ENCODE results near the gene LRRC36. TPM values are rescaled to one million over a fixed set of nuclear protein-coding genes. Genes with fewer than 3 reads are reported as not detected.
A peak's percentile ranks its signal among the peaks of the same experiment; 100 is the strongest.

Gene LRRC36
- total RNA-seq, 2 experiments from 2014 or later: 0.81 to 0.90 TPM

- no peaks in the 10 kb centered on the region for H3K27me3 Mint-ChIP-seq
- no peaks in the 10 kb centered on the region for H3K9me3 Mint-ChIP-seq
- POLR2A ChIA-PET: interaction anchor here (0.6 to 1.1 kb wide), 4 partner anchors 31 to 269 kb away, joined by 3 to 4 read pairs (median 3); partner anchors contain the start of gene SLC9A5
- ATAC-seq: peak; percentile 65
- intact Hi-C loops (cut with micrococcal nuclease): loop anchor here (5.0 kb wide), 1 partner anchor 48 kb away; the partner anchor contains the start of genes KCTD19 and LRRC36
- H3K4me3 Mint-ChIP-seq: peak overlapping the region; percentile 89
- peaks cover 22% of the 10 kb centered on the region for H3K36me3 Mint-ChIP-seq (ENCODE audit: low read depth)
- TF ChIP-seq CTCF (IDR thresholded peaks at IDR 0.05): no peak
- H3K4me1 Mint-ChIP-seq (ENCODE audit: low read depth): peaks cover 18% of the 10 kb centered on the region
- DNase-seq: peak; percentile 74
- CTCF ChIA-PET: interaction anchor here (0.6 to 2.0 kb wide), 21 partner anchors 9 to 202 kb away, joined by 3 to 10 read pairs (median 4); partner anchors contain the start of genes ATP6V0D1, KCTD19, LRRC36 and TPPP3
- H3K27ac Mint-ChIP-seq: peak overlapping the region; percentile 90
Measured at GRCh38 chr16:67278773-67279295, 47.8 kb upstream of the LRRC36 start.

DNA sequence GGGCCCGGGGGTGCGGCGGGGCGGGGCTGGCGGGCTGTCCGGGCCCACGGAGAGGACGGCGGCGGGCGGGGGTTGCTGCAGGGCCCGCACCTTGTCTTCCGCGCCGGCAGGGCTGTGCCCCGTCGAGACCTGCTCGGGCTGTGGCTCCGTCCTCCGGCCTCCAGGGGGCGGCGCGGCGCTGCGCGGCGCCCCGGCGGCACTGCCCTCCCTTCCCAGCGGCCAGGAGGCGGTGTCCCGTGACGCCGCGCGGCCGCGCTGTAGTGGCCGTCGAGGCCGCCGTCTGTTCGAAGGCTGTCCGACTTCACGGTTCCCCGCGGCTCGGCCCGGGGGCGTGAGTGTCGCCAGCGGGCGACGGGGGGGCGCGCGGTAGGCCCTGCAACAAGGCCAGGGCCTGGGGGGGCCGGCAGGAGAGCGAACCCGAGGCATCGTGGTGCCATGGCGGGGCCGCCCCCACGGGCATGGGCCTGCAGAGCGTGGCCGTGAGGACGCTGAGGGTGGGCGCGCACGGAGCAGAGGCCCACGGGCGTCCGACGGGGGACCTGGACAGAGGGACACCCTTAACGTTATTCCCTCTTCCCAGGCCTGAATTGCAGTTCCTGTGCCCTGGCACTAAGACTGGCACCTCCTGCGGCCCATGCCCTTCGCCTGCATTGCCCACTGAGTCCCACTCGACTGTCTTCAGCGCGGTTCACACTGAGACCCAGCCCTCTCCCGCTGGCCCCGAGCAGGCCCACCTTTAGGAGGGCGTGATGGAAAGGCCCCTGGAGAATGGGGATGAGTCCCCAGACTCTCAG lies 47.1 kb upstream of the LRRC36 start, which contains the start of gene PLEKHG4:
PLEKHG4 (plus strand) TSS at position 237 of the 794 bp plus-strand sequence; CDS start at position 750, 513 bp downstream.
- peak; percentile 94 for ATAC-seq
- TF ChIP-seq CTCF (IDR thresholded peaks at IDR 0.05): peak; percentile 86
- H3K36me3 Mint-ChIP-seq (ENCODE audit: low read depth): peaks cover 22% of the 10 kb centered on the region
- POLR2A ChIA-PET: interaction anchor here (0.6 to 1.1 kb wide), 2 partner anchors 31 to 268 kb away, joined by 3 to 4 read pairs; partner anchors contain the start of gene SLC9A5
- H3K27ac Mint-ChIP-seq: peak within 1 kb of the TSS; percentile 90
- intact Hi-C loops (cut with micrococcal nuclease): loop anchor here (5.0 kb wide), 1 partner anchor 48 kb away; the partner anchor contains the start of genes KCTD19 and LRRC36
- H3K27me3 Mint-ChIP-seq: no peaks in the 10 kb centered on the region
- H3K4me3 Mint-ChIP-seq: peak within 1 kb of the TSS; percentile 89
- CTCF ChIA-PET: interaction anchor here (1.0 to 1.9 kb wide), 20 partner anchors 10 to 164 kb away, joined by 3 to 10 read pairs (median 4); partner anchors contain the start of genes SLC9A5 and TPPP3
- peaks cover 18% of the 10 kb centered on the region for H3K4me1 Mint-ChIP-seq (ENCODE audit: low read depth)
- no peaks in the 10 kb centered on the region for H3K9me3 Mint-ChIP-seq
- DNase-seq: peak; percentile 87

DNA sequence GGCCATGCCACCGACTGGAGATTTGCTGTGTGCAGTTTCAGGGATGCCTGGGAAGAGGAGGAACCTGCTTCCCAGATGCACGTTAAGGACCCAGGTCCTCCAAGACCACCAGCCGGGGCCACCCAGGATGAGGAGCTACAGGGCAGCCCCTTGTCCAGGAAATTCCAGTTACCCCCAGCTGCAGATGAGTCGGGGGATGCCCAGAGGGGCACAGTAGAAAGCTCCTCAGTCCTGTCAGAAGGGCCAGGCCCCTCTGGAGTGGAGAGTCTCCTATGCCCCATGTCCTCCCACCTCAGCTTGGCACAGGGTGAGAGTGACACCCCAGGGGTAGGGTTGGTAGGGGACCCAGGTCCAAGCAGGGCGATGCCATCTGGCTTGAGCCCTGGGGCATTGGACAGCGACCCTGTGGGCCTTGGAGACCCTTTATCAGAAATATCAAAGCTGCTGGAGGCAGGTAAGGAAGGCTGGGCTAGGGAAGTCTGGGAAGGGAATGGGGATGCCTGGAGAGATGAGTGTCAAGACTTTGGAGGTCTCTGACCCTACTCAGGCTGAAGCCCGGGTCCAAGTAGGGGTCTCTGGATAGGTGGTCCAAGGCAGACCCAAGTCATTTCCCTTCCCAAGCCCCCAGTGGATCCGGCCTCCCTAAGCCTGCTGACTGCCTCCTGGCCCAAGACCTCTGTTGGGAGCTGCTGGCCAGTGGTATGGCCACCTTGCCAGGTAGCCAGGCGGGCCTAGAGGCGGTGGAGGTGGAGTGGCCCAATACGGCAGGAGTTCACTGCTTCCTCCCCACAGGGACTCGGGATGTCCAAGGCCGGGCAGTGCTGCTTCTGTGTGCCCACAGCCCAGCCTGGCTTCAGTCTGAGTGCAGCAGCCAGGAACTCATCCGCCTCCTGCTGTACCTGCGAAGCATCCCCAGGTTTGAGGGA lies 46.3 kb upstream of the LRRC36 start:
- ChIA-PET POLR2A (interaction anchor here (0.5 to 2.0 kb wide), 3 partner anchors 10 to 20 kb away, joined by 3 to 4 read pairs (median 3); no protein-coding TSS in a partner anchor), CTCF (interaction anchor here (1.0 to 1.9 kb wide), 8 partner anchors 20 to 148 kb away, joined by 3 to 7 read pairs (median 4); partner anchors contain the start of gene SLC9A5)
- no peaks in the 10 kb centered on the region for H3K9me3 Mint-ChIP-seq
- no peaks in the 10 kb centered on the region for H3K27me3 Mint-ChIP-seq
- H3K27ac Mint-ChIP-seq: no peak overlapping the region
- DNase-seq (no peak), ATAC-seq (no peak)
- peaks cover 20% of the 10 kb centered on the region for H3K36me3 Mint-ChIP-seq (ENCODE audit: low read depth)
- no peak for TF ChIP-seq CTCF (IDR thresholded peaks at IDR 0.05)
- H3K4me3 Mint-ChIP-seq: peak overlapping the region; percentile 89
- H3K4me1 Mint-ChIP-seq (ENCODE audit: low read depth): peaks cover 16% of the 10 kb centered on the region
- intact Hi-C loops (cut with micrococcal nuclease): no loop called here

- ATAC-seq (no peak), DNase-seq (no peak)
- intact Hi-C loops (cut with micrococcal nuclease): no loop called here
- Mint-ChIP-seq H3K27me3 (no peaks in the 10 kb centered on the region), H3K36me3 (ENCODE audit: low read depth) (peaks cover 10% of the 10 kb centered on the region), H3K4me3 (no peak overlapping the region), H3K27ac (no peak overlapping the region), H3K9me3 (no peaks in the 10 kb centered on the region), H3K4me1 (ENCODE audit: low read depth) (peaks cover 11% of the 10 kb centered on the region)
- ChIA-PET POLR2A (interaction anchor here (0.8 to 2.0 kb wide), 6 partner anchors 15 to 130 kb away, joined by 3 to 4 read pairs (median 3); no protein-coding TSS in a partner anchor), CTCF (interaction anchor here (0.8 to 1.9 kb wide), 10 partner anchors 18 to 184 kb away, joined by 3 to 7 read pairs (median 4); partner anchors contain the start of gene TPPP3)
- no peak for TF ChIP-seq CTCF (IDR thresholded peaks at IDR 0.05)
Measured at GRCh38 chr16:67281536-67282446, 44.8 kb upstream of the LRRC36 start.

Measured in activated CD8-positive, alpha-beta T cell treated with anti-CD3 and anti-CD28 coated beads for 36 hours (primary cell).